Endothelial cell of umbilical vein (primary cell): ENCODE measurements around the gene RPH3AL. TPM values are rescaled to one million over a fixed set of nuclear protein-coding genes. Genes with fewer than 3 reads are reported as not detected.
A peak's percentile ranks its signal among the peaks of the same experiment; 100 is the strongest.

Source experiments
- BruUV-seq: library from RNA; stranded (reverse); fragments of 400-500 nt; replicated peaks from 2 replicates; lab custom pipeline; 2021; lab: Mats Ljungman, UMichigan
- CTCF ChIA-PET: fragments of 300-600, 350-600 bp; sonication (Branson Sonifier 250); formaldehyde crosslinking; loops from one replicate; lab custom pipeline; 2021; ENCODE audit warnings: antibody characterized with exemption, inconsistent platforms; lab: Charles Lee
- POLR2A ChIA-PET: fragments of 300-600, 350-600 bp; sonication (Branson Sonifier 250); formaldehyde crosslinking; loops from one replicate; lab custom pipeline; 2021; ENCODE audit warnings: antibody characterized with exemption, inconsistent platforms; lab: Charles Lee
- DNase-seq: peaks from one replicate; pipeline ENCODE4 v3.0.0-alpha.2; 2011; ENCODE audit warnings: low read depth, low spot score
- FAIRE-seq: peaks from 2 replicates; lab custom pipeline; 2011; peaks lifted over from hg19 to GRCh38; lab: Jason Lieb, UNC
- H2AFZ ChIP-seq: 2 replicates; pipeline ENCODE4 v1.6.0; 2012; ENCODE audit warnings: low read depth, low read length, control low read depth, inconsistent platforms
- H3K27ac ChIP-seq: 2 replicates; pipeline ENCODE4 v1.5.1; 2011; ENCODE audit warnings: low read depth, mild to moderate bottlenecking, control low read depth, low read length, moderate library complexity; ENCODE audit not compliant: insufficient read depth
- H3K27me3 ChIP-seq, 2 experiments: 2 replicates each; pipeline versions ENCODE4 v1.6.0 to v1.6.1; 2011; ENCODE audit warnings: low read length in 2 of 2, mixed read lengths in 1 of 2; ENCODE audit not compliant: control insufficient read depth in 2 of 2, insufficient read depth in 2 of 2
- H3K36me3 ChIP-seq, 2 experiments: 2 replicates in 1 of 2; 3 replicates in 1 of 2; pipeline ENCODE4 v1.5.1; 2011; ENCODE audit warnings: low read length in 2 of 2, mild to moderate bottlenecking in 1 of 2, moderate library complexity in 1 of 2; ENCODE audit not compliant: control insufficient read depth in 2 of 2, insufficient read depth in 2 of 2; ENCODE audit errors: extremely low read depth in 1 of 2
- H3K4me1 ChIP-seq: 3 replicates; pipeline ENCODE4 v1.5.1; 2011; ENCODE audit warnings: mild to moderate bottlenecking, low read length; ENCODE audit not compliant: control insufficient read depth, insufficient read depth; ENCODE audit errors: extremely low read depth
- H3K4me2 ChIP-seq: 2 replicates; pipeline ENCODE4 v1.6.1; 2011; ENCODE audit warnings: low read length, control low read depth, mixed read lengths; ENCODE audit not compliant: insufficient read depth
- H3K4me3 ChIP-seq, 3 experiments: fragments of 200-600 bp in 1 of 3; sonication (generic), shearing (Covaris generic) in 1 of 3; replicated peaks in 1 of 3; 2 replicates each; pipeline ENCODE4 v1.5.1; 2011 to 2016; ENCODE audit warnings: control low read depth in 3 of 3, low read length in 3 of 3, mild to moderate bottlenecking in 2 of 3, inconsistent platforms in 1 of 3, low read depth in 1 of 3, moderate library complexity in 1 of 3; ENCODE audit not compliant: insufficient read depth in 1 of 3
- H3K79me2 ChIP-seq: 2 replicates; pipeline ENCODE4 v1.6.0; 2012; ENCODE audit warnings: low read length, inconsistent platforms; ENCODE audit not compliant: control insufficient read depth, insufficient read depth
- H3K9ac ChIP-seq: replicated peaks from 2 replicates; pipeline ENCODE3; 2011; ENCODE audit warnings: low read length, control low read depth; ENCODE audit not compliant: insufficient read depth; ENCODE audit errors: extremely low read depth
- H3K9me1 ChIP-seq: replicated peaks from 3 replicates; pipeline ENCODE4 v1.6.0; 2011; ENCODE audit warnings: mild to moderate bottlenecking, low read length; ENCODE audit not compliant: control insufficient read depth, insufficient read depth; ENCODE audit errors: extremely low read depth
- H3K9me3 ChIP-seq: replicated peaks from 2 replicates; pipeline ENCODE4 v1.5.1; 2012; ENCODE audit warnings: low read length, inconsistent platforms; ENCODE audit not compliant: control insufficient read depth, insufficient read depth
- H4K20me1 ChIP-seq: replicated peaks from 2 replicates; pipeline ENCODE3; 2011; ENCODE audit warnings: mild to moderate bottlenecking, low read length; ENCODE audit not compliant: control insufficient read depth, insufficient read depth; ENCODE audit errors: extremely low read depth
- CTCF ChIP-seq, 2 donors: IDR thresholded peaks; 1 replicate in 1 of 2; 2 replicates in 1 of 2; pipeline ENCODE4 v1.5.1; 2011; ENCODE audit warnings: low read length in 2 of 2, mild to moderate bottlenecking in 2 of 2, moderate library complexity in 2 of 2, control low read depth in 1 of 2, inconsistent platforms in 1 of 2, low read depth in 1 of 2; ENCODE audit not compliant: insufficient read depth in 1 of 2; ENCODE audit errors: extremely low read depth in 1 of 2
- EZH2 ChIP-seq: IDR thresholded peaks from 2 replicates; pipeline ENCODE4 v1.6.1; 2012; ENCODE audit warnings: borderline replicate concordance, low read depth, mild to moderate bottlenecking, moderate library complexity, low read length, inconsistent platforms; ENCODE audit not compliant: severe bottlenecking
- FOS ChIP-seq: IDR thresholded peaks from 2 replicates; pipeline ENCODE4 v1.6.1; 2011; ENCODE audit warnings: mild to moderate bottlenecking, low read length, moderate library complexity, borderline replicate concordance; ENCODE audit not compliant: insufficient read depth
- GATA2 ChIP-seq: IDR thresholded peaks from 2 replicates; pipeline ENCODE4 v1.7.0; 2011; ENCODE audit warnings: low read depth, mild to moderate bottlenecking, moderate library complexity, mixed read lengths, low read length; ENCODE audit not compliant: insufficient read length, insufficient read depth
- JUN ChIP-seq: IDR thresholded peaks from 2 replicates; pipeline ENCODE4 v1.6.1; 2011; ENCODE audit warnings: borderline replicate concordance, low read depth; ENCODE audit not compliant: insufficient read length, insufficient read depth
- MAX ChIP-seq: IDR thresholded peaks from 2 replicates; pipeline ENCODE4 v1.6.1; 2011; ENCODE audit not compliant: insufficient read depth, insufficient read length
- MYC ChIP-seq: IDR thresholded peaks from one replicate; pipeline ENCODE4 v1.6.1; 2011; ENCODE audit warnings: mild to moderate bottlenecking, low read depth, low read length
- POLR2AphosphoS5 ChIP-seq: IDR thresholded peaks from 2 replicates; pipeline ENCODE4 v1.6.1; 2012; ENCODE audit warnings: low read depth, mild to moderate bottlenecking, control low read depth, low read length, moderate library complexity; ENCODE audit not compliant: insufficient read depth
- dilution Hi-C: fragments of 300-500 bp; cut with MboI; formaldehyde crosslinking; loops from one replicate; pipeline ENCODE4 v1.15.0; 2019; ENCODE audit warnings: low sequenced_read_pairs; ENCODE audit not compliant: extremely low pct_ligation_motif_present
- intact Hi-C: fragments of 100-400 bp; cut with micrococcal nuclease; formaldehyde crosslinking; loops from one replicate; pipeline ENCODE4 v1.10.0; 2022
- polyA plus RNA-seq, 4 experiments: library from polyadenylated mRNA; depleted of rRNA in 3 of 4; stranded (reverse) in 3 of 4; unstranded in 1 of 4; fragments of >200 nt; gene quantifications; 2 replicates each; pipeline versions ENCODE4 v1.2.1 to v1.2.3, GENCODE V29; 2011 to 2012; ENCODE audit warnings: missing spikeins in 1 of 4
- total RNA-seq: library from RNA; stranded (reverse); gene quantifications from 2 replicates; pipeline ENCODE4 v1.2.3, GENCODE V29; 2021

RPH3AL gene
- total and polyA plus RNA-seq, 2 donors (not counting 3 experiments of a cell fraction or from before 2014, with no cell fraction given), result 4.1 to 7.0 TPM

- TF ChIP-seq MAX (no peak), CTCF (IDR thresholded peaks at IDR 0.05; ENCODE audit: extremely low read depth in 1 of 2, insufficient read depth in 1 of 2, low read depth in 1 of 2, low read length in 2 of 2) (no peak), POLR2AphosphoS5 (no peak), GATA2 (no peak), MYC (no peak), JUN (no peak), FOS (no peak), EZH2 (no peak)
- CTCF ChIA-PET, result no interaction called here
- Histone ChIP-seq H3K27me3 (no peaks in the 10 kb centered on the region), H3K4me2 (no peak overlapping the region), H3K27ac (no peak overlapping the region), H3K9me1 (no peaks in the 10 kb centered on the region), H3K36me3 (no peaks in the 10 kb centered on the region), H3K9ac (no peak overlapping the region), H2AFZ (no peak overlapping the region), H3K79me2 (no peaks in the 10 kb centered on the region), H3K4me3 (no peak overlapping the region), H4K20me1 (no peaks in the 10 kb centered on the region), H3K4me1 (peaks cover 10% of the 10 kb centered on the region), H3K9me3 (no peaks in the 10 kb centered on the region)
- FAIRE-seq, result no peak
- no TSS peak for BruUV-seq
- peak; percentile 36 for DNase-seq
- intact Hi-C loops (no loop called here), dilution Hi-C loops (no loop called here)
- POLR2A ChIA-PET, result no interaction called here
Observed at GRCh38 chr17:336110-337021, 16.2 kb downstream of the RPH3AL start.
